Trophoblast cell (in vitro differentiated cells and primary cell): ENCODE results near the gene ZSWIM6.

Experiments
- DNase-seq, 2 donors: peaks; one replicate each; pipeline ENCODE4 v3.0.0-alpha.2; 2016
- H2AFZ ChIP-seq: 2 replicates; pipeline ENCODE4 v1.6.1; 2013; ENCODE audit warnings: low read length, moderate library complexity, mild to moderate bottlenecking; ENCODE audit not compliant: insufficient read depth, poor library complexity
- H2AK5ac ChIP-seq: 2 replicates; pipeline ENCODE4 v1.6.1; 2013; ENCODE audit warnings: mild to moderate bottlenecking, low read length
- H2BK120ac ChIP-seq: 2 replicates; pipeline ENCODE4 v1.6.1; 2013; ENCODE audit warnings: low read length, mild to moderate bottlenecking, moderate library complexity; ENCODE audit not compliant: insufficient read depth, poor library complexity
- H2BK12ac ChIP-seq: 2 replicates; pipeline ENCODE4 v1.6.1; 2013; ENCODE audit warnings: mild to moderate bottlenecking, low read length, moderate library complexity
- H2BK5ac ChIP-seq: 2 replicates; pipeline ENCODE4 v1.6.1; 2013; ENCODE audit warnings: low read length, low read depth, moderate library complexity, mild to moderate bottlenecking; ENCODE audit not compliant: poor library complexity
- H3K14ac ChIP-seq: 2 replicates; pipeline ENCODE4 v1.6.1; 2013; ENCODE audit warnings: mild to moderate bottlenecking, low read length
- H3K18ac ChIP-seq: 2 replicates; pipeline ENCODE4 v1.6.1; 2013; ENCODE audit warnings: mild to moderate bottlenecking, low read length
- H3K23ac ChIP-seq: 2 replicates; pipeline ENCODE4 v1.6.1; 2013; ENCODE audit warnings: low read length
- H3K27ac ChIP-seq: 2 replicates; pipeline ENCODE4 v1.5.1; 2013; ENCODE audit warnings: low read depth, mild to moderate bottlenecking, inconsistent platforms, low read length, moderate library complexity
- H3K27me3 ChIP-seq: 2 replicates; pipeline ENCODE4 v1.6.1; 2013; ENCODE audit warnings: inconsistent platforms, mild to moderate bottlenecking, low read length, moderate library complexity; ENCODE audit not compliant: insufficient read depth
- H3K36me3 ChIP-seq, 2 experiments: 1 replicate in 1 of 2; 2 replicates in 1 of 2; pipeline ENCODE4 v1.6.1; 2013; ENCODE audit warnings: low read length in 2 of 2, mild to moderate bottlenecking in 2 of 2, moderate library complexity in 1 of 2; ENCODE audit not compliant: insufficient read depth in 2 of 2, control insufficient read depth in 1 of 2
- H3K4ac ChIP-seq: 2 replicates; pipeline ENCODE4 v1.6.1; 2013; ENCODE audit warnings: low read depth, mild to moderate bottlenecking, low read length, moderate library complexity
- H3K4me1 ChIP-seq, 2 experiments: 1 replicate in 1 of 2; 2 replicates in 1 of 2; pipeline ENCODE4 v1.6.1; 2013; ENCODE audit warnings: low read length in 2 of 2, mild to moderate bottlenecking in 2 of 2, moderate library complexity in 1 of 2; ENCODE audit not compliant: insufficient read depth in 2 of 2, control insufficient read depth in 1 of 2
- H3K4me2 ChIP-seq: 2 replicates; pipeline ENCODE4 v1.6.1; 2013; ENCODE audit warnings: inconsistent platforms, mild to moderate bottlenecking, low read length, moderate library complexity
- H3K4me3 ChIP-seq: 2 replicates; pipeline ENCODE4 v1.5.1; 2013; ENCODE audit warnings: mild to moderate bottlenecking, low read depth, low read length, inconsistent platforms
- H3K79me1 ChIP-seq: one replicate; pipeline ENCODE4 v1.6.1; 2013; ENCODE audit warnings: low read length
- H3K79me2 ChIP-seq: 2 replicates; pipeline ENCODE4 v1.6.1; 2013; ENCODE audit warnings: low read length, mild to moderate bottlenecking; ENCODE audit not compliant: control insufficient read depth, insufficient read depth, poor library complexity
- H3K9ac ChIP-seq: 2 replicates; pipeline ENCODE4 v1.6.1; 2013; ENCODE audit warnings: mild to moderate bottlenecking, low read length
- H3K9me3 ChIP-seq: 2 replicates; pipeline ENCODE4 v1.6.1; 2013; ENCODE audit warnings: low read depth, mild to moderate bottlenecking, control low read depth, inconsistent platforms, low read length; ENCODE audit not compliant: insufficient read depth
- H4K12ac ChIP-seq: 2 replicates; pipeline ENCODE4 v1.6.1; 2013; ENCODE audit warnings: low read depth, mild to moderate bottlenecking, low read length, moderate library complexity
- H4K8ac ChIP-seq: 2 replicates; pipeline ENCODE4 v1.6.1; 2013; ENCODE audit warnings: low read depth, mild to moderate bottlenecking, low read length, moderate library complexity
- H4K91ac ChIP-seq: one replicate; pipeline ENCODE4 v1.6.1; 2013; ENCODE audit warnings: low read depth, mild to moderate bottlenecking, low read length, moderate library complexity
- WGBS: extraction: QIAGEN DNeasy Blood & Tissue Kit; methylation state at CpG from one replicate; pipeline ENCODE4 v1.1.7; 2013; ENCODE audit warnings: missing lambda C conversion rate; ENCODE audit not compliant: insufficient read length, insufficient coverage; ENCODE audit errors: extremely low coverage; 5-methylcytosine and 5-hydroxymethylcytosine counted together

ZSWIM6 gene

DNA sequence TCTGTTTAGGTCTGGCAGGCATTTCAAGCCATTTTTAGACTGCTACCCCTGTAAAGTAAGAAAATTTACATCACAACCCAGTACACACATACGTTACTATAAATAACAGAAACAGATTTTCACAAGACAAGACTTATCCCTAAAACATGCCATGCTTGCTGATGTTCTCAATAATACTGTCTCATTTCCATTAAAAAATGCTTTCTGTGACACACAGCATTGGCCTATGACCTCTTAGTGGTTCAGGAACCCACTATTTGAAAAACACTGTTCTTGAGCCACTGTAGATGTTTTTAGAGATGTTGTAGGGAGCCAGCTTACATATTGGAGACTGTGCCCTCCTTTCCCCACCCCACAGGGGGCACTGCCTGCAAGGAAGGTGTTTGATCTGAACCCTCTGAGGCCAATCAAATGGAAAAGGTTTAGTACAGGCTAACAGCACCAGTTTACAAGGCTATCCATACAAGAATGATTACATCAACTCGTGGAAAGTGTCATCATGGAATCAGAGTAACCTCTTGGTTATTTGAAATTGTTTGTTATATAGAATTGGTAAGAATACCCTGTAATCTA, 30.8 kb downstream of the ZSWIM6 start:
- Histone ChIP-seq H3K79me1 (no peaks in the 10 kb centered on the region), H2BK12ac (no peak overlapping the region), H2AFZ (no peak overlapping the region), H3K4me1 (no peaks in the 10 kb centered on the region), H3K9me3 (no peaks in the 10 kb centered on the region), H3K9ac (no peak overlapping the region), H3K36me3 (no peaks in the 10 kb centered on the region), H4K91ac (no peak overlapping the region), H3K14ac (no peak overlapping the region), H3K4me3 (no peak overlapping the region), H3K27ac (no peak overlapping the region), H3K27me3 (no peaks in the 10 kb centered on the region), H3K79me2 (no peaks in the 10 kb centered on the region), H3K4ac (no peak overlapping the region), H2BK120ac (no peak overlapping the region), H3K4me2 (no peak overlapping the region), H3K18ac (no peak overlapping the region), H2AK5ac (no peak overlapping the region), H4K12ac (no peak overlapping the region), H3K23ac (no peak overlapping the region), H4K8ac (no peak overlapping the region), H2BK5ac (no peak overlapping the region)
- WGBS: no CpG with 5 or more reads among the region's 2 CpGs
- no peak for DNase-seq

DNA sequence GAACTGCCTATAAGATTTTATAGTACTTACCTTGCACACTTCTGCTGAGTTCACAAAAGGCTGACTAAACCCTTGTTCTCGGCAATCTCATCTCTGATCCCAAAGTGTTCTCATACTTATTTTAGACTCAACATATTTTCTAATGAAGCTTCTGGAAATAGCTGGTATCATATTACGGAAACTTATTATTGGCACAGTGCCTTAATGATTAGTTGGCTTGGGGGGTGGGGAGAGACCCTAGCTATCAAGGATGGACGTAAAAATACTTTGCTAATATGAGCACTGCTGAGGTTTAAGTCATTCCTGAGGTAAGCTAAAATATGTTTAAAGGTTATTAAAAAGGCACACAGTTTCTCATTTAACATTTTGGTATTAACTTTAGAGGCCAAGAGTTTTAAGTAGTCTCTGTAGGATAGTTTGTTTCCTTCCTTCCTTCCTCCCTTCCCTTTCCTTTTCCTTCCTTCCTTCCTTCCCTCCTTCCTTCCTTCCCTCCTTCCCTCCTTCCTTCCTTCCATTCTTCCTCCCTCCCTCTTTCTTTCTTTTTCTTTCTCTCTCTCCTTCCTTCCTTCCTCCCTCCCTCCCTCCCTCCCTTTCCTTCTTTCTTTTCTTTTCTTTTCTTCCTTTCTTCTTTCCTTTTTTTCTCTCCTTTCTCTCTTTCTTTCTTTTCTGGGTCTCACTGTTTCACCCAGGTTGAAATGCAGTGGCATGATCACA, 31.5 kb downstream of the ZSWIM6 start:
- Histone ChIP-seq H2AFZ (no peak overlapping the region), H3K14ac (no peak overlapping the region), H4K12ac (no peak overlapping the region), H3K9ac (no peak overlapping the region), H3K79me1 (no peaks in the 10 kb centered on the region), H4K8ac (no peak overlapping the region), H2BK5ac (no peak overlapping the region), H3K27me3 (no peaks in the 10 kb centered on the region), H3K23ac (no peak overlapping the region), H3K9me3 (no peaks in the 10 kb centered on the region), H4K91ac (no peak overlapping the region), H3K4me2 (no peak overlapping the region), H3K36me3 (no peaks in the 10 kb centered on the region), H3K4ac (no peak overlapping the region), H3K4me3 (no peak overlapping the region), H2AK5ac (no peak overlapping the region), H3K18ac (no peak overlapping the region), H2BK12ac (no peak overlapping the region), H3K27ac (no peak overlapping the region), H3K4me1 (no peaks in the 10 kb centered on the region), H2BK120ac (no peak overlapping the region), H3K79me2 (no peaks in the 10 kb centered on the region)
- no CpG with 5 or more reads among the region's 3 CpGs for WGBS
- DNase-seq: no peak

DNA sequence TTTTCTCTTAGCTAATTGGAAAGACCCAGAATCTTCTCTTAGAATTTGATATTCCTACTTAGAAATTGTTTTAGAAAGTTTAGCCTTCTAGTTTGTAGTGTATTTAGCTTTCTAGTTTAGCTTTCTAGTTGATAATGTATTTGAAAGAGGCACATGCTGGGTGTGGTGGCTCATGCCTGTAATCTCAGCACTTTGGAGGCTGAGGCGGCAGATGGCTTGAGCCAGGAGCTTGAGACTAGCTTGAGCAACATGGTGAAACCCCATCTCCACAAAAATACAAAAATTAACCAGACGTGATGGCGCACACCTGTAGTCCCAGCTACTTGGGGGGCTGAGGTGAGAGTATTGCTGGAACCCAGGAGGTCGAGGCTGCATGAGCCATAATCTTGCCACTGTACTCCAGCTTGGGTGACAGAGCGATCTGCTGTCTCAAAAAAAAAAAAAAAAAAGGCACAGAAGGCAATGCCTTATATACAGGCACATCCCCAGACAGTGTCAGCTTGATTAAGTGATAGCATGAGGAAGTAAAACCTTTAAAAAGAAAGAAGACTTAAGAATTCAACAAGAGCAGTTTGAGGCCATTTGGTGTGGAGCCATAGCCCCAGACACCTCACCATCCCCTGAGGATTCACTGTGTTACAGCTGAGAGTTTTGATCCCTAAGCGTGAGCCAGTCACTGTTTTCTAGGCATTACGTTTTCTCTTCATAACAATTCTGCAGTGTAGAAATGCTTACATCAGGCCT, 34.6 kb downstream of the ZSWIM6 start:
- Histone ChIP-seq H2BK5ac (no peak overlapping the region), H2AK5ac (no peak overlapping the region), H3K27me3 (no peaks in the 10 kb centered on the region), H3K27ac (no peak overlapping the region), H2BK120ac (no peak overlapping the region), H3K4me1 (peaks cover 0 to 2% of the 10 kb centered on the region in 2 experiments), H4K8ac (no peak overlapping the region), H3K23ac (no peak overlapping the region), H3K4me2 (no peak overlapping the region), H3K18ac (no peak overlapping the region), H3K14ac (no peak overlapping the region), H4K91ac (no peak overlapping the region), H3K9ac (no peak overlapping the region), H3K36me3 (no peaks in the 10 kb centered on the region), H3K4ac (no peak overlapping the region), H3K79me2 (no peaks in the 10 kb centered on the region), H3K9me3 (no peaks in the 10 kb centered on the region), H2AFZ (no peak overlapping the region), H3K4me3 (no peak overlapping the region), H3K79me1 (no peaks in the 10 kb centered on the region), H2BK12ac (no peak overlapping the region), H4K12ac (no peak overlapping the region)
- no peak for DNase-seq
- WGBS: no CpG with 5 or more reads among the region's 7 CpGs

GRCh38 chr5:61370506-61370905, 38.4 kb downstream of the ZSWIM6 start:
- no peak overlapping the region for H2BK5ac ChIP-seq
- H2BK12ac ChIP-seq: no peak overlapping the region
- H3K4ac ChIP-seq: no peak overlapping the region
- no peak overlapping the region for H3K18ac ChIP-seq
- no CpG with 5 or more reads among the region's 2 CpGs for WGBS
- H2BK120ac ChIP-seq: no peak overlapping the region
- no peak overlapping the region for H3K4me3 ChIP-seq
- no peak overlapping the region for H2AFZ ChIP-seq
- no peak overlapping the region for H3K23ac ChIP-seq
- H3K27ac ChIP-seq: no peak overlapping the region
- DNase-seq: no peak
- H3K27me3 ChIP-seq: no peaks in the 10 kb centered on the region
- no peak overlapping the region for H4K91ac ChIP-seq
- H3K36me3 ChIP-seq: no peaks in the 10 kb centered on the region
- peaks cover 0 to 2% of the 10 kb centered on the region in 2 experiments for H3K4me1 ChIP-seq
- H3K79me2 ChIP-seq: no peaks in the 10 kb centered on the region
- no peak overlapping the region for H3K9ac ChIP-seq
- H4K12ac ChIP-seq: no peak overlapping the region
- H3K14ac ChIP-seq: no peak overlapping the region
- H3K4me2 ChIP-seq: no peak overlapping the region
- no peaks in the 10 kb centered on the region for H3K9me3 ChIP-seq
- no peak overlapping the region for H2AK5ac ChIP-seq
- H3K79me1 ChIP-seq: no peaks in the 10 kb centered on the region
- H4K8ac ChIP-seq: no peak overlapping the region
